Measurements from ENCODE around the gene NCKAP5. TPM values are rescaled to one million over a fixed set of nuclear protein-coding genes. Genes with fewer than 3 reads are reported as not detected.
A peak's percentile ranks its signal among the peaks of the same experiment; 100 is the strongest.

Gene NCKAP5
- polyA plus RNA-seq, 1 experiment, result 16.6 TPM

- H3K27ac ChIP-seq (ENCODE audit: low read depth, low read length), result no peak overlapping the region
- no peaks in the 10 kb centered on the region for H3K9me3 ChIP-seq (ENCODE audit: control insufficient read depth, insufficient read depth, low read length)
- ChIA-PET POLR2A (no interaction called here), CTCF (no interaction called here)
- H3K27me3 ChIP-seq (ENCODE audit: control insufficient read depth, insufficient read depth, low read length), result no peaks in the 10 kb centered on the region
- H3K4me3 ChIP-seq (ENCODE audit: low read depth, low read length), result no peak overlapping the region
- no peak for TF ChIP-seq CTCF (IDR thresholded peaks at IDR 0.05; ENCODE audit: low read depth, low read length)
- no peak for DNase-seq (ENCODE audit: low read depth, low spot score)
These were observed 83.5 kb downstream of the NCKAP5 start for GRCh38 chr2:133484784-133485183.

GRCh38 chr2:133484106-133484505 lies 84.2 kb downstream of the NCKAP5 start:
- POLR2A ChIA-PET, result no interaction called here
- no peaks in the 10 kb centered on the region for H3K9me3 ChIP-seq (ENCODE audit: control insufficient read depth, insufficient read depth, low read length)
- H3K4me3 ChIP-seq (ENCODE audit: low read depth, low read length), result no peak overlapping the region
- peak; percentile 75 for DNase-seq (ENCODE audit: low read depth, low spot score)
- no peaks in the 10 kb centered on the region for H3K27me3 ChIP-seq (ENCODE audit: control insufficient read depth, insufficient read depth, low read length)
- 0 out of 2 replicates have a peak, but pooled peaks have one; percentile 12 for TF ChIP-seq CTCF (IDR thresholded peaks at IDR 0.05; ENCODE audit: low read depth, low read length)
- H3K27ac ChIP-seq (ENCODE audit: low read depth, low read length), result no peak overlapping the region
- CTCF ChIA-PET, result interaction anchor here (0.7 to 1.1 kb wide), 2 partner anchors 77 to 360 kb away, joined by 3 to 4 read pairs; no protein-coding TSS in a partner anchor

GRCh38 chr2:133483181-133483580 lies 85.1 kb downstream of the NCKAP5 start:
- H3K27me3 ChIP-seq (ENCODE audit: control insufficient read depth, insufficient read depth, low read length), result no peaks in the 10 kb centered on the region
- CTCF ChIA-PET, result interaction anchor here (1.1 kb wide), 1 partner anchor 361 kb away, joined by 3 read pairs; no protein-coding TSS in a partner anchor
- no peaks in the 10 kb centered on the region for H3K9me3 ChIP-seq (ENCODE audit: control insufficient read depth, insufficient read depth, low read length)
- H3K4me3 ChIP-seq (ENCODE audit: low read depth, low read length), result no peak overlapping the region
- H3K27ac ChIP-seq (ENCODE audit: low read depth, low read length), result no peak overlapping the region
- no peak for DNase-seq (ENCODE audit: low read depth, low spot score)
- POLR2A ChIA-PET, result no interaction called here
- no peak for TF ChIP-seq CTCF (IDR thresholded peaks at IDR 0.05; ENCODE audit: low read depth, low read length)

- CTCF ChIA-PET, result no interaction called here
- Histone ChIP-seq H3K4me3 (ENCODE audit: low read depth, low read length) (no peak overlapping the region), H3K9me3 (ENCODE audit: control insufficient read depth, insufficient read depth, low read length) (no peaks in the 10 kb centered on the region), H3K27ac (ENCODE audit: low read depth, low read length) (no peak overlapping the region), H3K27me3 (ENCODE audit: control insufficient read depth, insufficient read depth, low read length) (no peaks in the 10 kb centered on the region)
- POLR2A ChIA-PET, result no interaction called here
- no peak for TF ChIP-seq CTCF (IDR thresholded peaks at IDR 0.05; ENCODE audit: low read depth, low read length)
- DNase-seq (ENCODE audit: low read depth, low spot score), result no peak
These were observed 87.4 kb downstream of the NCKAP5 start for GRCh38 chr2:133480707-133481429.

- DNase-seq (ENCODE audit: low read depth, low spot score), result no peak
- H3K27me3 ChIP-seq (ENCODE audit: control insufficient read depth, insufficient read depth, low read length), result no peaks in the 10 kb centered on the region
- ChIA-PET POLR2A (no interaction called here), CTCF (no interaction called here)
- TF ChIP-seq CTCF (IDR thresholded peaks at IDR 0.05; ENCODE audit: low read depth, low read length), result no peak
- H3K27ac ChIP-seq (ENCODE audit: low read depth, low read length), result no peak overlapping the region
- no peaks in the 10 kb centered on the region for H3K9me3 ChIP-seq (ENCODE audit: control insufficient read depth, insufficient read depth, low read length)
- H3K4me3 ChIP-seq (ENCODE audit: low read depth, low read length), result no peak overlapping the region
These were observed 90.7 kb downstream of the NCKAP5 start for GRCh38 chr2:133477616-133477990.

Data from AG04450 (cell line).